Gastroesophageal sphincter (tissue), 4 donors: Measurements from ENCODE around the gene SLC10A2. TPM values are rescaled to one million over a fixed set of nuclear protein-coding genes. Genes with fewer than 3 reads are reported as not detected.

ENCODE experiments used
- ATAC-seq: fragments of 150-250 bp; one replicate; pipeline ENCODE4 v1.9.1; 2016; ENCODE audit warnings: mild to moderate bottlenecking, moderate library complexity
- H3K27ac ChIP-seq, 4 donors: fragments of 200-600 bp; sonication (generic) in 3 of 4; 1 replicate in 3 of 4; 2 replicates in 1 of 4; pipeline ENCODE4 v1.5.1; 2016 to 2019
- H3K27me3 ChIP-seq: fragments of 200-600 bp; sonication (generic); one replicate; pipeline ENCODE4 v1.5.1; 2019
- H3K36me3 ChIP-seq, 2 donors: fragments of 200-600 bp; sonication (generic); one replicate each; pipeline ENCODE4 v1.5.1; 2019; ENCODE audit warnings: control low read depth in 1 of 2
- H3K4me1 ChIP-seq, 3 donors: fragments of 200-600 bp; sonication (generic); 1 replicate in 2 of 3; 2 replicates in 1 of 3; pipeline ENCODE4 v1.5.1; 2016 to 2019; ENCODE audit warnings: control low read depth in 2 of 3
- H3K4me3 ChIP-seq, 2 donors: fragments of 200-600 bp; sonication (generic); one replicate each; pipeline ENCODE4 v1.5.1; 2019; ENCODE audit warnings: mild to moderate bottlenecking in 1 of 2, moderate library complexity in 1 of 2
- H3K9me3 ChIP-seq, 3 donors: fragments of 200-600 bp; sonication (generic); one replicate each; pipeline ENCODE4 v1.5.1; 2017 to 2019; ENCODE audit warnings: control low read depth in 2 of 3
- CTCF ChIP-seq, 4 experiments: fragments of 200-600 bp in 2 of 4; fragments of 450-650 bp in 2 of 4; sonication (generic) in 1 of 4; IDR thresholded peaks; one replicate each; pipeline ENCODE4 v1.5.1; 2017 to 2019; ENCODE audit warnings: antibody characterized with exemption in 4 of 4, mild to moderate bottlenecking in 2 of 4, moderate library complexity in 2 of 4
- EP300 ChIP-seq: sonication (generic); formaldehyde crosslinking; IDR thresholded peaks from one replicate; pipeline ENCODE4 v1.6.1; 2017; ENCODE audit warnings: antibody characterized with exemption, mild to moderate bottlenecking
- POLR2A ChIP-seq, 2 donors: fragments of 450-650 bp; IDR thresholded peaks; one replicate each; pipeline ENCODE4 v1.6.1; 2017; ENCODE audit warnings: antibody characterized with exemption in 2 of 2, mild to moderate bottlenecking in 2 of 2, moderate library complexity in 1 of 2
- POLR2AphosphoS5 ChIP-seq: sonication (generic); formaldehyde crosslinking; IDR thresholded peaks from one replicate; pipeline ENCODE4 v1.6.1; 2017; ENCODE audit warnings: antibody characterized with exemption
- WGBS, 2 donors: methylation state at CpG; one replicate each; pipeline ENCODE4 v1.1.5; 2018; ENCODE audit warnings: low coverage in 1 of 2; 5-methylcytosine and 5-hydroxymethylcytosine counted together
- total RNA-seq, 4 donors: library from RNA; depleted of rRNA; stranded (reverse); fragments of >200 nt; gene quantifications; one replicate each; pipeline ENCODE4 v1.1.0, GENCODE V29; 2016

Gene SLC10A2
- total RNA-seq, 4 donors from 2014 or later: 0.08 TPM; not detected in 3

GRCh38 chr13:103036268-103036667, 29.9 kb downstream of the SLC10A2 start:
- Histone ChIP-seq H3K4me1 (no peaks in the 10 kb centered on the region), H3K27ac (no peak overlapping the region), H3K36me3 (no peaks in the 10 kb centered on the region), H3K27me3 (no peaks in the 10 kb centered on the region), H3K4me3 (no peak overlapping the region), H3K9me3 (no peaks in the 10 kb centered on the region)
- no peak for ATAC-seq
- no peak for TF ChIP-seq POLR2A (IDR thresholded peaks at IDR 0.05)
- WGBS, 2 donors: 73 to 95% methylated on average over 1 of the region's 1 CpG

GRCh38 chr13:103033999-103034398, 32.2 kb downstream of the SLC10A2 start:
- no peak for ATAC-seq
- 72 to 75% methylated on average over 2 of the region's 2 CpGs for WGBS, 2 donors
- Histone ChIP-seq H3K36me3 (no peaks in the 10 kb centered on the region), H3K9me3 (no peaks in the 10 kb centered on the region), H3K27ac (no peak overlapping the region), H3K4me3 (no peak overlapping the region), H3K27me3 (no peaks in the 10 kb centered on the region), H3K4me1 (no peaks in the 10 kb centered on the region)
- TF ChIP-seq POLR2AphosphoS5 (no peak), CTCF (IDR thresholded peaks at IDR 0.05) (no peak), POLR2A (IDR thresholded peaks at IDR 0.05) (no peak), EP300 (no peak)

- Histone ChIP-seq H3K36me3 (no peaks in the 10 kb centered on the region), H3K9me3 (peaks cover 0 to 13% (median 0%) of the 10 kb centered on the region in 3 donors), H3K27me3 (no peaks in the 10 kb centered on the region), H3K4me3 (no peak overlapping the region), H3K4me1 (no peaks in the 10 kb centered on the region), H3K27ac (no peak overlapping the region)
- TF ChIP-seq POLR2A (IDR thresholded peaks at IDR 0.05) (no peak), EP300 (no peak), CTCF (IDR thresholded peaks at IDR 0.05) (no peak), POLR2AphosphoS5 (no peak)
- ATAC-seq: no peak
- 38 to 75% methylated on average over 2 of the region's 2 CpGs for WGBS, 2 donors
Measured at GRCh38 chr13:103031332-103031873, 34.8 kb downstream of the SLC10A2 start.

- WGBS, 2 donors: 83 to 85% methylated on average over 2 of the region's 2 CpGs
- H3K4me3 ChIP-seq: no peak overlapping the region
- TF ChIP-seq POLR2A (IDR thresholded peaks at IDR 0.05): no peak
- H3K27ac ChIP-seq: no peak overlapping the region
- no peaks in the 10 kb centered on the region for H3K27me3 ChIP-seq
- H3K9me3 ChIP-seq: peaks cover 0 to 13% (median 0%) of the 10 kb centered on the region in 3 donors
- ATAC-seq: no peak
- H3K4me1 ChIP-seq: no peaks in the 10 kb centered on the region
- H3K36me3 ChIP-seq: no peaks in the 10 kb centered on the region
Measured at GRCh38 chr13:103030776-103031175, 35.4 kb downstream of the SLC10A2 start.

- ATAC-seq: no peak
- Histone ChIP-seq H3K9me3 (peaks cover 0 to 22% (median 0%) of the 10 kb centered on the region in 3 donors), H3K4me3 (no peak overlapping the region), H3K27ac (no peak overlapping the region), H3K36me3 (no peaks in the 10 kb centered on the region), H3K4me1 (no peaks in the 10 kb centered on the region), H3K27me3 (no peaks in the 10 kb centered on the region)
- WGBS, 2 donors: 83% methylated on average over 2 of the region's 2 CpGs; no CpG with 5 or more reads in 1 of the 2 donors
- TF ChIP-seq EP300 (no peak), CTCF (IDR thresholded peaks at IDR 0.05) (no peak), POLR2AphosphoS5 (no peak), POLR2A (IDR thresholded peaks at IDR 0.05) (no peak)
Measured at GRCh38 chr13:103029798-103030197, 36.4 kb downstream of the SLC10A2 start.

GRCh38 chr13:103022336-103022735, 43.9 kb downstream of the SLC10A2 start:
- 33 to 47% methylated on average over 2 to 3 of the region's 3 CpGs for WGBS, 2 donors
- Histone ChIP-seq H3K27me3 (no peaks in the 10 kb centered on the region), H3K27ac (no peak overlapping the region), H3K36me3 (no peaks in the 10 kb centered on the region), H3K4me3 (no peak overlapping the region), H3K9me3 (peaks cover 0 to 19% (median 0%) of the 10 kb centered on the region in 3 donors), H3K4me1 (no peaks in the 10 kb centered on the region)
- no peak for ATAC-seq
- TF ChIP-seq POLR2A (IDR thresholded peaks at IDR 0.05) (no peak), POLR2AphosphoS5 (no peak), EP300 (no peak), CTCF (IDR thresholded peaks at IDR 0.05) (no peak)
